Effector memory CD4-positive, alpha-beta T cell (primary cell): ENCODE results near the gene NBDY.
A peak's percentile ranks its signal among the peaks of the same experiment; 100 is the strongest.
"Not testable (repeated sequence)": the region's sequence is repeated elsewhere in the genome, so short reads cannot be mapped to it uniquely, and the experiment has no call there.

Source experiments
- DNase-seq, 3 donors: peaks; one replicate each; pipeline ENCODE4 v3.0.0-alpha.2; 2020
- H3K27ac ChIP-seq: 2 replicates; pipeline ENCODE4 v1.7.0; 2013; ENCODE audit warnings: mild to moderate bottlenecking, low read length, moderate library complexity; ENCODE audit not compliant: insufficient read depth, poor library complexity, severe bottlenecking
- H3K27me3 ChIP-seq: replicated peaks from 2 replicates; pipeline ENCODE4 v1.7.0; 2013; ENCODE audit warnings: mild to moderate bottlenecking, low read length; ENCODE audit not compliant: insufficient read depth, control insufficient read depth, poor library complexity, severe bottlenecking
- H3K36me3 ChIP-seq: 2 replicates; pipeline ENCODE4 v1.7.0; 2013; ENCODE audit warnings: mild to moderate bottlenecking, low read length, moderate library complexity; ENCODE audit not compliant: control insufficient read depth, insufficient read depth
- H3K4me1 ChIP-seq: 2 replicates; pipeline ENCODE4 v1.7.0; 2013; ENCODE audit warnings: low read length, mild to moderate bottlenecking; ENCODE audit not compliant: control insufficient read depth, insufficient read depth, poor library complexity, severe bottlenecking
- H3K4me3 ChIP-seq: 2 replicates; pipeline ENCODE4 v1.7.0; 2013; ENCODE audit warnings: low read length, low read depth, mild to moderate bottlenecking; ENCODE audit not compliant: insufficient read depth, poor library complexity, severe bottlenecking
- H3K9me3 ChIP-seq: 2 replicates; pipeline ENCODE4 v1.7.0; 2013; ENCODE audit warnings: mild to moderate bottlenecking, low read length, moderate library complexity; ENCODE audit not compliant: control insufficient read depth
- total RNA-seq, 3 donors: gene quantifications; one replicate each; lab custom pipeline; 2026; lab: John Stamatoyannopoulos, UW

Gene NBDY
- total RNA-seq = 12.6 to 21.4 (median 14.3) reads per million in 3 donors

- no peaks in the 10 kb centered on the region for H3K9me3 ChIP-seq
- peak in 1 of 3 donors; percentile 16 for DNase-seq
- no peaks in the 10 kb centered on the region for H3K4me1 ChIP-seq
- peak within 1 kb of the TSS; percentile 82 for H3K27ac ChIP-seq
- no peaks in the 10 kb centered on the region for H3K27me3 ChIP-seq
- H3K36me3 ChIP-seq = no peaks in the 10 kb centered on the region
- H3K4me3 ChIP-seq = peak within 1 kb of the TSS; percentile 64
Measured at GRCh38 chrX:56729152-56729850, at the start of gene NBDY. Gene NBDY (plus strand): TSS chrX:56729243. CDS start chrX:56729354, 111 bp downstream.

- H3K4me1 ChIP-seq, DNase-seq, H3K9me3 ChIP-seq, H3K36me3 ChIP-seq, H3K27ac ChIP-seq, H3K27me3 ChIP-seq, H3K4me3 ChIP-seq: not testable (repeated sequence)
Measured at GRCh38 chrX:56704530-56704929, 24.5 kb upstream of the NBDY start.

- no peak overlapping the region for H3K27ac ChIP-seq
- no peak for DNase-seq
- H3K4me3 ChIP-seq = no peak overlapping the region
- no peaks in the 10 kb centered on the region for H3K27me3 ChIP-seq
- H3K9me3 ChIP-seq = no peaks in the 10 kb centered on the region
- H3K36me3 ChIP-seq = no peaks in the 10 kb centered on the region
- H3K4me1 ChIP-seq = no peaks in the 10 kb centered on the region
Measured at GRCh38 chrX:56726605-56727004, 2.4 kb upstream of the NBDY start.

GRCh38 chrX:56727531-56727930 is 1.5 kb upstream of the NBDY start:
- Histone ChIP-seq H3K27ac (no peak overlapping the region), H3K4me1 (no peaks in the 10 kb centered on the region), H3K27me3 (no peaks in the 10 kb centered on the region), H3K9me3 (no peaks in the 10 kb centered on the region), H3K36me3 (no peaks in the 10 kb centered on the region), H3K4me3 (no peak overlapping the region)
- no peak for DNase-seq

GRCh38 chrX:56728321-56728720 is 722 bp upstream of the NBDY start:
- no peaks in the 10 kb centered on the region for H3K9me3 ChIP-seq

GRCh38 chrX:56728752-56729151 is 291 bp upstream of the NBDY start:
- Histone ChIP-seq H3K9me3 (no peaks in the 10 kb centered on the region), H3K27ac (peak overlapping the region; percentile 82), H3K4me1 (no peaks in the 10 kb centered on the region), H3K36me3 (no peaks in the 10 kb centered on the region), H3K4me3 (peak overlapping the region; percentile 64), H3K27me3 (no peaks in the 10 kb centered on the region)
- DNase-seq = no peak

More at GRCh38 chrX:56728321-56728720, 722 bp upstream of the NBDY start:
- H3K36me3 ChIP-seq = no peaks in the 10 kb centered on the region
- H3K4me1 ChIP-seq = no peaks in the 10 kb centered on the region
- no peak overlapping the region for H3K4me3 ChIP-seq
- no peak for DNase-seq
- no peaks in the 10 kb centered on the region for H3K27me3 ChIP-seq
- H3K27ac ChIP-seq = no peak overlapping the region

- DNase-seq = peak in 1 of 3 donors; percentile 57
- H3K27me3 ChIP-seq = no peaks in the 10 kb centered on the region
- no peak overlapping the region for H3K27ac ChIP-seq
- H3K4me3 ChIP-seq = no peak overlapping the region
- H3K4me1 ChIP-seq = no peaks in the 10 kb centered on the region
- H3K36me3 ChIP-seq = no peaks in the 10 kb centered on the region
- no peaks in the 10 kb centered on the region for H3K9me3 ChIP-seq
Measured at GRCh38 chrX:56733459-56734046, 4.5 kb downstream of the NBDY start.

- Histone ChIP-seq H3K4me3 (no peak overlapping the region), H3K4me1 (no peaks in the 10 kb centered on the region), H3K36me3 (no peaks in the 10 kb centered on the region), H3K9me3 (no peaks in the 10 kb centered on the region), H3K27me3 (no peaks in the 10 kb centered on the region), H3K27ac (no peak overlapping the region)
- no peak for DNase-seq
Measured at GRCh38 chrX:56736219-56736618, 7.2 kb downstream of the NBDY start.

GRCh38 chrX:56738670-56739069 is 9.6 kb downstream of the NBDY start:
- Histone ChIP-seq H3K9me3 (no peaks in the 10 kb centered on the region), H3K27ac (no peak overlapping the region), H3K27me3 (no peaks in the 10 kb centered on the region), H3K4me3 (no peak overlapping the region), H3K36me3 (no peaks in the 10 kb centered on the region), H3K4me1 (no peaks in the 10 kb centered on the region)
- DNase-seq = no peak

- no peaks in the 10 kb centered on the region for H3K27me3 ChIP-seq
- DNase-seq = no peak
- H3K9me3 ChIP-seq = no peaks in the 10 kb centered on the region
- H3K4me3 ChIP-seq = no peak overlapping the region
- no peaks in the 10 kb centered on the region for H3K4me1 ChIP-seq
- H3K36me3 ChIP-seq = no peaks in the 10 kb centered on the region
- H3K27ac ChIP-seq = no peak overlapping the region
Measured at GRCh38 chrX:56744996-56745395, 16.0 kb downstream of the NBDY start.
